ENCODE results near the gene KRTAP12-3. TPM values are rescaled to one million over a fixed set of nuclear protein-coding genes. Genes with fewer than 3 reads are reported as not detected.
"Not testable (repeated sequence)": the region's sequence is repeated elsewhere in the genome, so short reads cannot be mapped to it uniquely, and the experiment has no call there.

Gene KRTAP12-3
- total RNA-seq, 1 donor from 2014 or later = not detected

DNA sequence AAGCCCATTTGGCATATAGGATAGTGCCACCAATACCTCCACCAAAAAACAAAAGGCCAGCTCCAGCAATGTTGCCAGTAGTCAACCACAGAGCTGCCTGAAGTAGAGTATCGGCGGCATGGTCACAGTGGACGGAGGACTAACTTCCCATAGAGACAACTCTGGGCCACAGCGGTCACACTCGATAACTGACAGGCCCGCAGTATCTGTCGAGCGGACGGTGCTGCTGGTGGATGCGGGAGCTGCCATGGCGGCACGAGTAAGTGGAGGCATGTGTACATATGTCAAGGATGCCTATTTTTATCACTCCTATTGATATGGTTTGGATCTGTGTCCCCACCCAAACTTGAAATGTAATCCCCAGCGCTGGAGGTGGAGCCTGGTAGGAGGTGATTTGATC is 20.1 kb downstream of the KRTAP12-3 start:
- intact Hi-C loops (cut with DNase I) = no loop called here
- no peak for DNase-seq (ENCODE audit: low spot score)

DNA sequence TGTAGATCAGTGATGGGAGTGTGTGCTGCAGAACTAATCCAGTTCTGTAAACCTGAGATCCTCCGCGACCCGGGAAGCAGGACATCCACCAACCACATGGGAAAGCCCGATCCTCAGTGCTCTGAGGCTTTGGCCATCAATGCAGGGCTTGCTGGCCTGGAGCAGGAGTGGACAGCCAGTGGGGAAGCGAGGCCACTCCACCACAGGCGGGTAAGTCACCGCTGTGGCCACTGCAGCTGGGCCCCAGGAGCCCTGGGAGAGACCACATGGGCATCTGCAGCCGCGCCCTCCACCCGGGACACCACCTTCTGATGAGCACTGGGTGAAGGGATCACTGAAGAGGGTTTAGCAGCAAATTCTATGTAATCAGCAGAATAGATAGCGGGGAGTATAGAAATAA is 23.4 kb downstream of the KRTAP12-3 start:
- no peak for DNase-seq (ENCODE audit: low spot score)
- intact Hi-C loops (cut with DNase I) = no loop called here

DNA sequence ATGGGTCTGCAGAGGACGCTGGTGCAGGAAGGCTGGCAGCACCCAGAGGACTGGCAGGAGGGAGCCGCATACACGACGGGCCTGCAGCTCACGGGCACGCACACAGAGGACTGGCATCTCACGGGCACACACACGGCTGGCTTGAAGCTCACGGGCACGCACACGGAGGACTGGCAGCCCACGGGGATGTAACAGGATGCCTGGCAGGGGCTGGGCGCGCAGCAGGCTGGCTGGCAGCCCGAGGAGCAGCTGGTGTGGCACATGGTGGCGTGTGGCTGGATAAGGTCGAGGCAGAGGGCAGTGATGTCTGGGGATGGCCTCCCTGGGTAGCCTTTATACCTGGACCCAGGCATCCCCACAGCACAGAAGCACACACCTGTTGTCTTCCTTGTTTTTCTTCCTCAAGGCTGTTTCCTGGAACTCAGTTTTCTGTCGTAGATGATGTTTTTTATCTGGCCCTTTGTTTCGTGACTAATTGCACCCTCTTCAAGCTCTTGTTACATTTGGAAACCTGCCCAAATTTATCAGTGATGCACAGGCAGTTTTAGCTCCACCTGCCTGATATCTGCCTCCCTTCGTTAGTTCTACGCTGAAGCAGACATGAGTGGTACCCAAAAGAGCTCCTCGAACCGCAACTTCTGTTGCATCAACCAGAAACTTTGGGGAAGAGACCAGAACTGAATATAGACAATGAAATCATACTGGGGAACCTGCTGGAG is 24.3 kb downstream of the KRTAP12-3 start, which contains the start of gene KRTAP12-1:
Gene KRTAP12-1 (minus strand): TSS at position 303 of the 719 bp plus-strand sequence. CDS start 40 bp downstream, at position 263.
- intact Hi-C loops (cut with DNase I) = no loop called here
- DNase-seq (ENCODE audit: low spot score) = no peak

DNA sequence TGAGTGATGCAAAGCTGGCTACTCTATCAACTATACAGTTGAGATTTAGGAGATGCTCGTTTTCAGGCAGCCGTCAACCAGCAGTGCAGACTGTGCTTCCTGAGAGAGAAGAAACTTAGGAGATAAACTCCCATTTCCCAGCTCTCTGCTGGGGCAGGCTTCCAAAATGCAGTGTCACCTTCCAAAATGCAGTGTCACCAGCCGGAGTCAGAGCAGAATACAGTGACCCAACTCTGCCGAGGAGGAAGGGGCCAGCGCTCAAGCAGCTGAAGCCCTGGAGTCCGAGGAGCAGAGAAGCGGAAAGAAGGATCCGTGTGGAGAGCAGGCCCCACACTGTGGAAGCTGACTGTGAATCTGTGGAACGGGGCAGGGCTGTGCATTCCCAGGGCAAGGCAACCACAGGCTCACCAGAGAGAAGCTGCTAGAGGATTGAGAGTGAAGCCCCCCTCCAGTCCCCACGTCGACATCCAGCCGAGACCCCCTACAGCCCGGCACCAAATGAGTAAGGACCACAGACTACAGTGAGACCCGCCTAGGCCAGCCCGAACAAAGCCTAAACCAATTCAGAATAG is 24.9 kb downstream of the KRTAP12-3 start:
- DNase-seq (ENCODE audit: low spot score) = no peak
- intact Hi-C loops (cut with DNase I) = no loop called here

DNA sequence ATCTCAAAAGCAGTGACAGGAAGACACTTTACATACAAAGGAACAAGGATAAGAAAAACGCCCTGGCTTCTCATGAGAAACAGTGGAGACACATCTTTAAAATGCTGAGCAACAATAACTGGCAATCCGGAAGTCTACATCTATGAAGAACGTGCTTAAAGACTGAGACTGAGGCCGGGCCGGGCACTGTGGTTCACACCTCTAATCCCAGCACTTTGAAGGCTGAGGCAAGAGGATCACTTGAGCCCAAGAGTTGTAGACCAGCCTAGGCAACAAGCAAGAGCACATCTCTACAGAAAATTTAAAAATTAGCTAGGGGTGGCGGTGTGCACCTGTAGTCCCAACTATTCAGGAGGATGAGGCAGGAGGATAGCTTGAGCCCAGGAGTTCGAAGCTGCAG is 26.3 kb downstream of the KRTAP12-3 start:
- DNase-seq (ENCODE audit: low spot score) = no peak
- intact Hi-C loops (cut with DNase I) = no loop called here

DNA sequence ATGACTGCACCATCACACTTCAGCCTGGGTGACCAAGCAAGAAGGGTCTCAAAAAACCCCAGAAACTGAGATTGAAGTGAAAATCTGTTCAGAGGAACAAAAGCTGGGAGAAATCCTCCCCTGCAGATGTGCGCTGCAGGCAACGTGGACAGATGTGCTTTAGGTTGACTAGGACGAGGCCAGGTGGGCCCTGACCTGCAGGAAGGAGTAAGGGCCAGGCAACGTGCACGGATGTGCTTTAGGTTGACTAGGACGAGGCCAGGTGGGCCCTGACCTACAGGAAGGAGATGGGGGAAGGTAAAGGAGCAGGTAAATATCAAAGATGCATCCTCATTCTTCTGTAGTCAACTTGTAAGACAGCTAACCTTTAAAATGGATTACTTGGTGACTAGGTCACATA is 26.8 kb downstream of the KRTAP12-3 start:
- peak; percentile 20 for DNase-seq (ENCODE audit: low spot score)
- intact Hi-C loops (cut with DNase I) = no loop called here

DNA sequence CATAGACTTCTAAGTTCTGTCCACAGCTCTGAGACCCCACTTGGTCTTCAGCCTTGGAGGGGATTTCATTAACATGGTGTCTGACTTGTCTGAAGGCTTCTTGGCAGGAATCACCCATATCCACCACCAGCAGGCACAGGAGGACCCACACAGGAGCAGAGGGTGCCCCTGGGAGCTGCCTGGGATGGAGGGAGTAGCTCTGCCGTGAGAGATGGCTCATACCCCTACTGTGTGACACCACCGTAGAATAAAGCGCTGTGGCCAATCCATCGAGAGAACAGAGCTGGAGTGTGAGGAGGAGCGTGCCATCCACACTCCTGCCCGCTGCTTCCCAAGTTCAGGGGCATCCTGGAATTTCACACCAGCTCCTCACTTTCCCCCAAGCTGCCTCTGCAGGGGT is 27.3 kb downstream of the KRTAP12-3 start:
- DNase-seq (ENCODE audit: low spot score); intact Hi-C loops (cut with DNase I): not testable (repeated sequence)

DNA sequence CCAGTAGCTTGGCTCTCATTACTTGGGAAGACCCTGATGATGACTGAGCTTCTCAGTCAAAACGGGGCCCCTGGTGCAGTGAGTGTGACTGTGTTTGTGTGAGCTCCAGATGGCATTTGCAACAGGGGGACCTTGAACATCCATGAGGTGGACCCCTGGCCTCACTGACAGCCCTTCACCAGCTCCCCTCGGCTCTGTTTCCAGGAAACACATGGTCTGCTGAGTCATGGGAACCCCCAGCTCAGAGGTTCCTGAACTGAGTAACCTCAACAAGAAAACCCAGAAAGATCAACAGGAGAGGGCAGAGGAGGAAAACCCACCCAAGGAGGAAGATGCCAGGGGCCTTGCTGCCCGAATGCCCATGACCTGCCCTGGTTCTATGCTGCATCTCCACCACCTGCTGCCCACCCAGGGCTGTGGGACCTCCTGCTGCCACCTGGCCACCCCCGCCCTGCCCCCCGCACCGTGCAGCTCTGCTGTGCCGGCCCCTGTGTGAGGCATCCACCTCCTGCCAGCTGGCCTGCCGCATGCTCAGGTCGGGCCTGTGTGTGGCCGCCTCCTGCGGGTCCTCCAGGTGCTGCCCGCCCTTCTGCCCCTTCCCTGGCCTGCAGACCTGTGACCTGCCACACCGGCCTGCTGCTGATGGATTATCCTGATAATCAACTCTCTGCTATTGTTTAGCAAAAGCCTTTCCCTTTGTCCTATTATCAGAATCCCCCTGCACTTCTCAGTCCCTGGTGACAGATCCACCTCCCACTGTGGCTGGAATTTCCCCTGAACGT is 28.5 kb downstream of the KRTAP12-3 start:
- peak; percentile 27 for DNase-seq (ENCODE audit: low spot score)
- intact Hi-C loops (cut with DNase I) = no loop called here

DNA sequence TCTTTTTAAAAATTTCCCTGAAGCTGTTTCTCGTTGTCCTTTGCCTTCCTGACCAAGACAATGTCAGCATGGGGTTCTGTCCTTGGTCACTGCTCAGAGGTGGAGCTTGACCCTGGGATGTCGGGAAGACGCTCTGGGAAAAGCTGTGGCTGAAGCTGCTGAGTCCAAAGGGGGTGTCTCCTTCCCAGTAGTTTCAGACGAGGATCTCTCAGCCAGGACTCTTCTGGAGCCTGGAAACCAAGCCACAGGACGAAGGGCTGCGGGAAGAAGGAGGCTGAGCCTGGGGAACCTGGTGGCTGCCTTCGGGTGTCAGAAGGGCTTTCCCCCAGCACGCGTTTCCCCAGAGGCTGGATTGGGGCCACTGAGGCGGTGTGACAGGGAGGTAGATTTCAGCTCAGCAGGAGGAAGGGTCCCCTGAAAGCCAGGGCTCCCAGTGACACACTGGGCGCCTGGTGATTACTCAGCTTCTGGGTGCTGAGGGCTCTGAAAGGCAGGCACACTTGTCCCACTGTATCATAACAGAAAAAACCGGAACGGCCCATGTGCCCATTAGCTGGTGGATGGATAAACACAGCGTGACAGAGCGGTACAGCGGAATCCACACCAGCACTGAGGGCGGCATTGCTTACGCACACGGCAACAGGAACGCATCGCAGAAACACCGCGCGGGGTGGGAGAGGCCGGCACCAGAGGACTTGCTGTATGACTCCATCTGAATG is 29.3 kb downstream of the KRTAP12-3 start:
- DNase-seq (ENCODE audit: low spot score) = peak; percentile 43
- intact Hi-C loops (cut with DNase I) = no loop called here

DNA sequence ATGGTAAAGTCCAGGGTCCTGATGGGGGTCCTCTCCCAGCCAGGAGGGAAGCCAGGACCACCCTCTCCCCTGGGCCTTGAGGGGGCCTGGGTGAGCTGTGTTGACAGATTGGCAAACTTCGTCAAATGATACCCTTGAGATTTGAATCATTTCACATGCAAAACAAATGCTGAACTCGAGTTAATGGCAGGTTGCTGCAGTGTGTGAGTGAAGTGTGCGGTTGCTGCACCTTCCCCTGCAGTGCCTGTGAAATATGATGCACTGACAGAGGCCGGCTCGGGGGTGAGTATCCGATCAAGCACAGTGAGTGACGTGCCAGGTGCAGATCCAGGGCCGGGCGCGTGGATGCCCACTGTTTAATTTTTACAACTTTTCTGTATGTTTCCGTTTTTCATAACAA is 29.9 kb downstream of the KRTAP12-3 start:
- intact Hi-C loops (cut with DNase I) = no loop called here
- peak; percentile 9 for DNase-seq (ENCODE audit: low spot score)

DNA sequence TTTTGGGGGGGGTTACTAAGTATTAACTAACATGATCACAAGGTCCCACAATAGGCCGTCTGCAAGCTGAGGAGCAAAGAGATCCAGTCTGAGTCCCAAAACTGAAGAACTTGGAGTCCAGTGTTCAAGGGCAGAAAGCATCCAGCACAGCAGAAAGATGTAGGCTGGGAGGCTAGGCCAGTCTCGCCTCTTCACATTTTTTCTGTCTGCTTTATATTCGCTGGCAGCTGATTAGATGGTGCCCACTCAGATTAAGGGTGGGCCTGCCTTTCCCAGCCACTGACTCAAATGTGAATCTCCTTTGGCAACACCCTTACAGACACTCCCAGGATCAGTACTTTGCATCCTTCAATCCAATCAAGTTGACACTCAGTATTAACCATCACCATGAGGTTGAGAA is 32.0 kb downstream of the KRTAP12-3 start:
- DNase-seq (ENCODE audit: low spot score); intact Hi-C loops (cut with DNase I): not testable (repeated sequence)

DNA sequence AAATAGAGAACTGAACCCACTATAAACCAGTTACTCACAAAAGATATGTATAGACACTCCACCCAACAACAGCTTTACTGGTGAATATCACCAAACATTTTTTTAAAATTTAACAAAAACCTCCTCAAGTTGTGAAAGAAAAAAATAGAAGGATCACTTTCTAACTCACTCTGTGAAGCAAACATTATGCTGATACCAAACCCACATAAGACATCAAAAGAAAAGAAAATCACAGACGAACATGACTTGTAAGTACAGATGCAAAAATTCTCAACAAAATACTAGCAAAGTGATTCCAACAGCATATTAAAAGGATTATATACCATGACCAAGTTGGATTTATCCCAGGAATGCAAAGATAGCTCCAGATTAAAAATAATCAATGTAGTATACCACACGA is 34.0 kb downstream of the KRTAP12-3 start:
- intact Hi-C loops (cut with DNase I) = no loop called here
- DNase-seq (ENCODE audit: low spot score) = no peak

DNA sequence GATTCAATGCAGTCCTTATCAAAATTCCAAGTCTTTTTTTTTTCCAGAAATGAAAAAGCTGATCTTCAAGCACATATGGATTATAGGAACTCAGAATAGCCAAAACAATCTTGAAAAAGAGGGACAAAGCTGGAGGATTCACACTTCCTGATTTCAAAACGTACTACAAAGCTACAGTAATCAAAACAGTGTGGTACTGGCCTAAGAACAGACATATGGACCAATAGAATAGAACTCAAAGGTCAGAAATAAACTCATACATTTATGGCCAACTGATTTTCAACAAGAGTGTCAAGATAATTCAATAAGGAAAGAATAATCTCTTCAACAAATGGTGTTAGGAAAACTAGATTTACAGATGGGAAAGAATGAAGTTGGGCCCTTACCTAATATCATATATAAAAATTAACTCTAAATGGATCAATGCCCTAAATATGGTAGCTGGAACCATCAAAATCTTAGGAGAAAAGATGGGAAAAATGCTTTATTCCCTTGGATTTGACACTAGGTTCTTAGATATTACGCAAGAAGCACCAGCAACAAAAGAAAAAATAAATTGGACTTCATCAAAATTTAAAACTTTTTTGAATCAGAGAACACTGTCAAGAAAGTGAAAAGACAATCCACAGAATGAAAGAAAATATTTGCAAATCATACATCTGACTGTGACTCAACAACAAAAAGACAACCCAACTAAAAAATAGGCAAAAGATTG is 35.2 kb downstream of the KRTAP12-3 start:
- no peak for DNase-seq (ENCODE audit: low spot score)
- intact Hi-C loops (cut with DNase I) = no loop called here

DNA sequence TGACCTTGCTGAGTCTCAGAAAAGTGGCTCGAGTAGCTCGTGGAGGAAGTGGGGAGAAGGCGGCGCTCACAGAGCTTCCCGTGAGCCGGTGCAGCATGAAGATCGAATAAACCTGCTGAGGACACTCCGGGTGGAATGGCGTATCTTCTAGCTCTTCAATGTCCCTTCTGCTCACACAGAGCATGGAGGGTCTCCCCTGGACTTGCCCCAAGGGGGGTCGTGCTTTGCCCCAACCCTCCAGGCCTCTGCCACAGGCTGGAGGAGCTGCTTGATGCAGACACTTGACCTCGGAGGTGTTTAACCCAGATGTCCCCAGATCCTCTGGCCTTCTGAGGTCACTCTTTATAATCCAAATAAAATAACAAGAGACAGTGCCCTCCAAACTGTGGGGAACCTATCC is 37.0 kb downstream of the KRTAP12-3 start:
- intact Hi-C loops (cut with DNase I) = no loop called here
- DNase-seq (ENCODE audit: low spot score) = peak; percentile 50

DNA sequence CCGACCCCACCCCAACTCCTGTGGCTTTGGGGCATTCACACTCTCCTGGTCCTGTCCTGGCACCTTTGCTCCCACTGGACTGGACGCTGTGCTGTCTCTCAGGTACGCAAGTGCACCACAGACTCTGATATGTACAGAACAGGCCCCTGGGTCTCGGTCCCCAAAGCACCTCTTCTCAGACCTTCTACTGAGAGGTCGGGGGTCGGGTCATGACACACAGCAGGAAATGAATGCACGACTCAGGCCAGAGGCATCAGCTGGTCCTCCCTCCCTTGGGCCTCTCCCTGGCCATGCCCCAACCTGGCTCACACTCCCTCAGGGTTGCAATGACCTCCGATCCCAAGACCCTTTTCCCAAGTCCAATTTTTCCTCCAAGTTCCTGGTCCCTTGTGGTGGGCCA is 37.5 kb downstream of the KRTAP12-3 start:
- DNase-seq (ENCODE audit: low spot score) = no peak
- intact Hi-C loops (cut with DNase I) = no loop called here

DNA sequence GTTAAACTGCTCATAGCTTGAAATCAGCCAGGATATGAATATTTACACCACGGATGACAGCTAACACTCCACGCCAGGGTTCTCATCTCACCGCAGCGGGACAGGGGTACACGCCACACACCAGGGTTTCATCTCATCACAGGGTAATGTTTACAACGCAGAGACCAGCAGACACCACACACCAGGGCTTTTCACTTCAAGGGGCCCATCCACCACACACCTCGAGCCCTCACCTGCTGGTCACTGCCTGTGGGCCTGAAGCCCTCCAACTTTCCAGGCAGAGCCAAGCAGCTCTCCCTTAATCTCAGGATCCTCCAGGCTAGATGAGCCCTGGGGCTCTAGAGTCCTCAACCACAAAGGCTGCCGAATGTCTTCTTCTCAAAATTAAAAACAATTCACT is 37.9 kb downstream of the KRTAP12-3 start:
- no peak for DNase-seq (ENCODE audit: low spot score)
- intact Hi-C loops (cut with DNase I) = no loop called here

DNA sequence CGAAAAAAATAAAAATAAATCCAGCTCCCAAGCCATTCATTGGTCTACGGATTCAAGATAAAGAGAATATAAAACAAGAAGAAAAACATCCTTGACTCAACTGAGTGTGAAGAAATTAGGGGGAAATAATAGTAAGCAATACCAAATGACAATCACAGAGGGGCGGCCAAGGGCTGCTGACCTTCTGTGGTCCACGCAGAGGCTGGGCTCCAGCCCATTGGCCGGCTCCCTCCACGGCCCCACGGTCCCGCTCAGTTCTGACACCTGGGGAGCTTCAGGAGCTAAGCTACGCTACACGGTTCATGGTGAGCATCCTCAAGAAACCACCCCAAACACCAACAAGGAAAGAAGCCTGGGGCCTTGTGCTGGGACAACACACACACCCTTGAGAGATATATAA is 38.8 kb downstream of the KRTAP12-3 start:
- intact Hi-C loops (cut with DNase I) = no loop called here
- no peak for DNase-seq (ENCODE audit: low spot score)

DNA sequence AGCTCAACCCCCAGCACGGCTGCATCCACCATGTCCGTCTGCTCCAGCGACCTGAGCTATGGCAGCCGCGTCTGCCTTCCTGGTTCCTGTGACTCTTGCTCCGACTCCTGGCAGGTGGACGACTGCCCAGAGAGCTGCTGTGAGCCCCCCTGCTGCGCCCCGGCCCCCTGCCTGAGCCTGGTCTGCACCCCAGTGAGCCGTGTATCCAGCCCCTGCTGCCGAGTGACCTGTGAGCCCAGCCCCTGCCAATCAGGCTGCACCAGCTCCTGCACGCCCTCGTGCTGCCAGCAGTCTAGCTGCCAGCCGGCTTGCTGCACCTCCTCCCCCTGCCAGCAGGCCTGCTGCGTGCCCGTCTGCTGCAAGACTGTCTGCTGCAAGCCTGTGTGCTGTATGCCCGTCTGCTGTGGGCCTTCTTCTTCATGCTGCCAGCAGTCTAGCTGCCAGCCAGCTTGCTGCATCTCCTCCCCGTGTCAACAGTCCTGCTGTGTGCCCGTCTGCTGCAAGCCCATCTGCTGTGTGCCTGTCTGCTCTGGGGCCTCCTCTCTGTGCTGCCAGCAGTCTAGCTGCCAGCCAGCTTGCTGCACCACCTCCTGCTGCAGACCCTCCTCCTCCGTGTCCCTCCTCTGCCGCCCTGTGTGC is 39.6 kb downstream of the KRTAP12-3 start, which contains the start of gene KRTAP10-12:
Gene KRTAP10-12 (plus strand): TSS at position 1 of the 639 bp plus-strand sequence. CDS start 30 bp downstream, at position 31.
- DNase-seq (ENCODE audit: low spot score); intact Hi-C loops (cut with DNase I): not testable (repeated sequence)
